ENCODE data around the gene EEF1AKMT3. TPM values are rescaled to one million over a fixed set of nuclear protein-coding genes. Genes with fewer than 3 reads are reported as not detected.

The EEF1AKMT3 gene
- total RNA-seq, 1 donor: 8.3 TPM

- no peak overlapping the region for H2AFZ ChIP-seq (ENCODE audit: low read length)
- no peaks in the 10 kb centered on the region for H4K20me1 ChIP-seq (ENCODE audit: insufficient read depth, low read length)
- H3K27me3 ChIP-seq (ENCODE audit: insufficient read depth, low read length): no peaks in the 10 kb centered on the region
- no peak overlapping the region for H3K4me2 ChIP-seq (ENCODE audit: insufficient read depth, low read length)
- no peaks in the 10 kb centered on the region for H3K79me2 ChIP-seq (ENCODE audit: insufficient read depth, low read length)
- H3K36me3 ChIP-seq (ENCODE audit: insufficient read depth, low read length): peaks cover 19% of the 10 kb centered on the region
- no peak for DNase-seq (ENCODE audit: insufficient read length, low spot score, missing footprints)
- H3K27ac ChIP-seq (ENCODE audit: low read depth, low read length): no peak overlapping the region
- no peaks in the 10 kb centered on the region for H3K4me1 ChIP-seq (ENCODE audit: insufficient read depth, low read length)
- no peaks in the 10 kb centered on the region for H3K9me3 ChIP-seq (ENCODE audit: low read depth, low read length)
- no peak overlapping the region for H3K4me3 ChIP-seq (ENCODE audit: insufficient read depth, low read length)
- TF ChIP-seq CTCF (IDR thresholded peaks at IDR 0.05; ENCODE audit: extremely low read depth, low read depth, low read length): no peak
These were observed 34.9 kb downstream of the EEF1AKMT3 start for GRCh38 chr12:57807285-57807684.

GRCh38 chr12:57808351-57808750 lies 35.9 kb downstream of the EEF1AKMT3 start:
- no peak overlapping the region for H3K4me3 ChIP-seq (ENCODE audit: insufficient read depth, low read length)
- no peak for TF ChIP-seq CTCF (IDR thresholded peaks at IDR 0.05; ENCODE audit: extremely low read depth, low read depth, low read length)
- no peak overlapping the region for H3K27ac ChIP-seq (ENCODE audit: low read depth, low read length)
- H2AFZ ChIP-seq (ENCODE audit: low read length): no peak overlapping the region
- H3K9me3 ChIP-seq (ENCODE audit: low read depth, low read length): no peaks in the 10 kb centered on the region
- H3K4me1 ChIP-seq (ENCODE audit: insufficient read depth, low read length): peaks cover 3% of the 10 kb centered on the region
- peaks cover 18% of the 10 kb centered on the region for H3K36me3 ChIP-seq (ENCODE audit: insufficient read depth, low read length)
- H4K20me1 ChIP-seq (ENCODE audit: insufficient read depth, low read length): peaks cover 1% of the 10 kb centered on the region
- no peak for DNase-seq (ENCODE audit: insufficient read length, low spot score, missing footprints)
- no peaks in the 10 kb centered on the region for H3K27me3 ChIP-seq (ENCODE audit: insufficient read depth, low read length)
- H3K4me2 ChIP-seq (ENCODE audit: insufficient read depth, low read length): no peak overlapping the region
- H3K79me2 ChIP-seq (ENCODE audit: insufficient read depth, low read length): no peaks in the 10 kb centered on the region

GRCh38 chr12:57809425-57809824 lies 37.0 kb downstream of the EEF1AKMT3 start:
- DNase-seq (ENCODE audit: insufficient read length, low spot score, missing footprints): no peak
- H3K27ac ChIP-seq (ENCODE audit: low read depth, low read length): no peak overlapping the region
- peaks cover 18% of the 10 kb centered on the region for H3K36me3 ChIP-seq (ENCODE audit: insufficient read depth, low read length)
- H3K27me3 ChIP-seq (ENCODE audit: insufficient read depth, low read length): no peaks in the 10 kb centered on the region
- H3K4me2 ChIP-seq (ENCODE audit: insufficient read depth, low read length): no peak overlapping the region
- H3K9me3 ChIP-seq (ENCODE audit: low read depth, low read length): no peaks in the 10 kb centered on the region
- no peak for TF ChIP-seq CTCF (IDR thresholded peaks at IDR 0.05; ENCODE audit: extremely low read depth, low read depth, low read length)
- H3K4me1 ChIP-seq (ENCODE audit: insufficient read depth, low read length): peaks cover 8% of the 10 kb centered on the region
- H3K79me2 ChIP-seq (ENCODE audit: insufficient read depth, low read length): no peaks in the 10 kb centered on the region
- peaks cover 9% of the 10 kb centered on the region for H4K20me1 ChIP-seq (ENCODE audit: insufficient read depth, low read length)
- no peak overlapping the region for H3K4me3 ChIP-seq (ENCODE audit: insufficient read depth, low read length)
- H2AFZ ChIP-seq (ENCODE audit: low read length): no peak overlapping the region

GRCh38 chr12:57810450-57810849 lies 38.0 kb downstream of the EEF1AKMT3 start:
- Histone ChIP-seq H3K36me3 (ENCODE audit: insufficient read depth, low read length) (peaks cover 18% of the 10 kb centered on the region), H3K4me2 (ENCODE audit: insufficient read depth, low read length) (no peak overlapping the region), H3K27me3 (ENCODE audit: insufficient read depth, low read length) (no peaks in the 10 kb centered on the region), H4K20me1 (ENCODE audit: insufficient read depth, low read length) (peaks cover 13% of the 10 kb centered on the region), H3K4me3 (ENCODE audit: insufficient read depth, low read length) (no peak overlapping the region), H3K9me3 (ENCODE audit: low read depth, low read length) (no peaks in the 10 kb centered on the region), H3K4me1 (ENCODE audit: insufficient read depth, low read length) (peaks cover 16% of the 10 kb centered on the region), H3K79me2 (ENCODE audit: insufficient read depth, low read length) (no peaks in the 10 kb centered on the region), H3K27ac (ENCODE audit: low read depth, low read length) (no peak overlapping the region), H2AFZ (ENCODE audit: low read length) (no peak overlapping the region)
- no peak for TF ChIP-seq CTCF (IDR thresholded peaks at IDR 0.05; ENCODE audit: extremely low read depth, low read depth, low read length)
- DNase-seq (ENCODE audit: insufficient read length, low spot score, missing footprints): no peak
